HG03045 (cell line): Measurements from ENCODE around the gene LHX8.

Source experiments
- ATAC-seq: cut with Tn5 transposase; IDR thresholded peaks from one replicate; pipeline ENCODE4 v1.9.1; 2021; ENCODE audit warnings: mild to moderate bottlenecking, moderate library complexity; ENCODE audit not compliant: unreplicated experiment

Gene LHX8

DNA sequence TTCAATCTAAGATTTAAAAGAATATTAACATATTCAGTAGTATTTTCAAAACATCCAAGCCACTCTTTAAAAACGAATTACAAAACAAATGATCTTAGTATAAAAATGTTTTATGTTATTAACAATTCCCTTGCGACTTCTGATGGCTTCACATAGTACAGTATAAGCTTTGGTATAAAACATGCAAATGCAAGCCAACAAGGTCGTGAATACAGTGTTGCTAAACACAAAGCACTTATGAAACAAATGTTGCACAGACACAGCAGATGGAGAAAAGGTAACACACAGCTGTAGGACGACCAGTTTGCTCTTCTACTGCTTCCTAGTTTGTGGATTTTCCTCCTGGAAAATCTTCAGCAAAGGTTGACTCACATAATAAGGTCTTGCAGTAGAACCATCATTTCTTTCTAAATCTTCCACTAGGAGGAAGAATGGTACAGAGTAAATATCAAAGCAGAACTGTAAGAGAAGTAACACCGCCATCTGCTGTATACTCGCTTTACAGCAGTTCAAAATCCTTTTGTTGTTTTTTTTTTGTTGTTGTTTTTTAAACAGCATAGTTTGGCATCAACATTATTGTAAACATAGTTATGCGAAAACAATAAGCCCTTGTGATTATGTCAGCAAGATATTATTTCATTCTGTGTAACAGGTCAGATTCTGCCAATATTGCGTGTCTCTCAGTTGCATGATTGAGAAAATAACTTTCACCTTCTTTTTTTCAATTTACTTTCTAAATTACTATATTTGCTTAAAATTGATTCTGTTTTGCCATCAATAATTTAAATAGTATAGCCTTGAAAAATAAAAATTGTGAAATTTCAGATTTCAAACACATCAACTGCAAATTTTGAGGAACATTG lies 69.5 kb downstream of the LHX8 start:
- ATAC-seq, result peak; percentile 77

DNA sequence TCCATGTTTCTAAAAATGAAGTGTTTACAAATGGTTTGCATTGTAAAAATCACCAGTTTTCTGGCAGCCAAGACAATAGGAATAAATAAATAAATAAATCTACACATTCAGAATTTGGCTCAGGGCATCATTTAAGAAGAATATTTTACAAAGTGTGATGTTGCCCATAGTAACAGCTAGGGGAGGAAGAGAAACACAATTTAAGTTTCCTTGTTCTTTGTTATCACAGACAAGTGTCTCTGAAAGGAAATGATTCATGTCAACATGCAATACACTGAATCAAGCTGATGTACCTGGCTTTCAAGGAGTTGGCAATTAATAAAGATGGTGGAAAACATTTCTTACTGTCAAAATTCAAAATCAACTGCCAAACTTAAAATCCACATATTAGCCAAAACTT lies 74.7 kb downstream of the LHX8 start:
- no peak for ATAC-seq
